Measurements from ENCODE around the gene DGKG.

DNA sequence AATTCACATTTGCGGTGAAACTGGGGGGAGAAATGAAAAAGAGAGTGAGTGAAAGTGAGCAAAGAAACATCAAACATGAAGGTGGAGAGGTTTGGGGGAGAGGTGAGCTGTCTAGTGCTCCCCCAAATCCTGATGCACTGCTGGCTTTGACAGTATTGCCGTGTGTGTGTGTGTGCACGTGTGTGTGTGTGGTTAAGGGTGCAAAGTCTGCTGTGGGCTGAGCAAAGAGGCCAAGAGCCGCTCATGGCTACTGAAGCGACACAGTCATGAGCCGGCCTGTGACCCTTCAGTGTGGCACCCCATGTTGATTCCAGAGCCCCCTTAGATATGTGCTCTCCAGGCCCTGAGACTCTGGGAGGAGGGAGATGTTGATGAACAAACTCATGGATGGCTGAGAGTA, 94.3 kb downstream of the DGKG start:
- TF ChIP-seq, protein P1, sequence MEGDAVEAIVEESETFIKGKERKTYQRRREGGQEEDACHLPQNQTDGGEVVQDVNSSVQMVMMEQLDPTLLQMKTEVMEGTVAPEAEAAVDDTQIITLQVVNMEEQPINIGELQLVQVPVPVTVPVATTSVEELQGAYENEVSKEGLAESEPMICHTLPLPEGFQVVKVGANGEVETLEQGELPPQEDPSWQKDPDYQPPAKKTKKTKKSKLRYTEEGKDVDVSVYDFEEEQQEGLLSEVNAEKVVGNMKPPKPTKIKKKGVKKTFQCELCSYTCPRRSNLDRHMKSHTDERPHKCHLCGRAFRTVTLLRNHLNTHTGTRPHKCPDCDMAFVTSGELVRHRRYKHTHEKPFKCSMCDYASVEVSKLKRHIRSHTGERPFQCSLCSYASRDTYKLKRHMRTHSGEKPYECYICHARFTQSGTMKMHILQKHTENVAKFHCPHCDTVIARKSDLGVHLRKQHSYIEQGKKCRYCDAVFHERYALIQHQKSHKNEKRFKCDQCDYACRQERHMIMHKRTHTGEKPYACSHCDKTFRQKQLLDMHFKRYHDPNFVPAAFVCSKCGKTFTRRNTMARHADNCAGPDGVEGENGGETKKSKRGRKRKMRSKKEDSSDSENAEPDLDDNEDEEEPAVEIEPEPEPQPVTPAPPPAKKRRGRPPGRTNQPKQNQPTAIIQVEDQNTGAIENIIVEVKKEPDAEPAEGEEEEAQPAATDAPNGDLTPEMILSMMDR (IDR thresholded peaks at IDR 0.05): no peak
- no peak for TF ChIP-seq POLR2AphosphoS5 (IDR thresholded peaks at IDR 0.05)

Measured in breast epithelium (tissue), 3 donors.